ENCODE measurements around the gene SPRED3.

DNA sequence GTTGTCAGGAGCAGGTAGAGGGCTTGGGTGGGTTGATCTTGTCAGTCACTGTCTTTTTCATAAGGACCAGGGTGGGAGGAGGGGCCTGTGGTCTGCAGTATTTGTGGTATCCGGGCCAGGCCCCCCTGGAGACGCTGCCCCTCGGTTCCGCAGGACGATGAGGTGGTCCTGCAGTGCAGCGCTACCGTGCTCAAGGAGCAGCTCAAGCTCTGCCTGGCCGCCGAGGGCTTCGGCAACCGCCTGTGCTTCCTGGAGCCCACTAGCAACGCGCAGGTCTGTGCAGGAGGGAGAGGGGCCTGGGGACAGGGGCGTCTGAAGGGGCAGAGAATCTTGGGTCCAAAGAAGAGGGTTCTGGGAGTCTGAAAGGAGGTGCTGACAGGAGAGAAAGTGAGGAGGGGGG, 52.1 kb downstream of the SPRED3 start:
- TF ChIP-seq POLR2A (IDR thresholded peaks at IDR 0.05) (no peak), CTCF (IDR thresholded peaks at IDR 0.05) (no peak), POLR2AphosphoS5 (IDR thresholded peaks at IDR 0.05) (no peak)
